Chondrocyte (in vitro differentiated cells): Measurements from ENCODE around the gene UBLCP1. TPM values are rescaled to one million over a fixed set of nuclear protein-coding genes. Genes with fewer than 3 reads are reported as not detected.
"Not testable (repeated sequence)": the region's sequence is repeated elsewhere in the genome, so short reads cannot be mapped to it uniquely, and the experiment has no call there.

ENCODE experiments used
- DNase-seq: peaks from one replicate; pipeline ENCODE4 v3.0.0; 2021; ENCODE audit warnings: mixed read lengths, low spot score
- H3K27ac Mint-ChIP-seq: one replicate; pipeline ENCODE4 v1.8.0; 2021; ENCODE audit warnings: mild to moderate bottlenecking, moderate library complexity, mixed read lengths; ENCODE audit not compliant: unreplicated experiment
- H3K27me3 Mint-ChIP-seq: 2 replicates; pipeline ENCODE4 v1.8.0; 2021; ENCODE audit warnings: low read depth, mixed read lengths
- H3K36me3 Mint-ChIP-seq: 2 replicates; pipeline ENCODE4 v1.8.0; 2021; ENCODE audit warnings: low read depth, mixed read lengths
- H3K4me1 Mint-ChIP-seq: 2 replicates; pipeline ENCODE4 v1.8.0; 2021; ENCODE audit warnings: low read depth, mild to moderate bottlenecking, mixed read lengths
- H3K4me3 Mint-ChIP-seq: one replicate; pipeline ENCODE4 v1.8.0; 2021; ENCODE audit warnings: mild to moderate bottlenecking, moderate library complexity, mixed read lengths; ENCODE audit not compliant: unreplicated experiment
- H3K9me3 Mint-ChIP-seq: 2 replicates; pipeline ENCODE4 v1.8.0; 2021; ENCODE audit warnings: low read depth, mixed read lengths
- CTCF ChIP-seq: fragments of 200-600 bp; sonication (generic); IDR thresholded peaks from 2 replicates; pipeline ENCODE4 v1.5.0; 2021; ENCODE audit warnings: antibody characterized with exemption, mild to moderate bottlenecking, moderate library complexity
- total RNA-seq: library from RNA; stranded (reverse); gene quantifications from 3 replicates; pipeline ENCODE4 v1.2.1, GENCODE V29; 2021

The UBLCP1 gene
- total RNA-seq, 1 donor from 2014 or later, result 33.2 TPM

GRCh38 chr5:159286420-159287035 is 23.4 kb downstream of the UBLCP1 start:
- H3K9me3 Mint-ChIP-seq, result peaks cover 3% of the 10 kb centered on the region
- no peaks in the 10 kb centered on the region for H3K4me1 Mint-ChIP-seq
- no peak overlapping the region for H3K4me3 Mint-ChIP-seq
- TF ChIP-seq CTCF, result peak; percentile 78
- H3K27ac Mint-ChIP-seq, result no peak overlapping the region
- H3K36me3 Mint-ChIP-seq, result peaks cover 7% of the 10 kb centered on the region
- H3K27me3 Mint-ChIP-seq, result no peaks in the 10 kb centered on the region
- no peak for DNase-seq

GRCh38 chr5:159290741-159291140 is 27.7 kb downstream of the UBLCP1 start:
- Mint-ChIP-seq H3K36me3 (peaks cover 2% of the 10 kb centered on the region), H3K4me1 (no peaks in the 10 kb centered on the region), H3K4me3 (no peak overlapping the region), H3K9me3 (peaks cover 3% of the 10 kb centered on the region), H3K27ac (no peak overlapping the region), H3K27me3 (no peaks in the 10 kb centered on the region)
- no peak for DNase-seq
- no peak for TF ChIP-seq CTCF

GRCh38 chr5:159294921-159295320 is 31.8 kb downstream of the UBLCP1 start:
- Mint-ChIP-seq H3K4me3 (no peak overlapping the region), H3K36me3 (peaks cover 9% of the 10 kb centered on the region), H3K9me3 (peaks cover 14% of the 10 kb centered on the region), H3K27ac (no peak overlapping the region), H3K4me1 (no peaks in the 10 kb centered on the region), H3K27me3 (peaks cover 7% of the 10 kb centered on the region)
- TF ChIP-seq CTCF, result no peak
- no peak for DNase-seq

GRCh38 chr5:159297300-159297699 is 34.2 kb downstream of the UBLCP1 start:
- H3K36me3 Mint-ChIP-seq, result peaks cover 10% of the 10 kb centered on the region
- H3K27me3 Mint-ChIP-seq, DNase-seq, H3K27ac Mint-ChIP-seq, H3K4me1 Mint-ChIP-seq, H3K4me3 Mint-ChIP-seq: not testable (repeated sequence)
- peaks cover 16% of the 10 kb centered on the region for H3K9me3 Mint-ChIP-seq

- H3K9me3 Mint-ChIP-seq, result peaks cover 26% of the 10 kb centered on the region
- no peak for TF ChIP-seq CTCF
- DNase-seq, result no peak
Observed at GRCh38 chr5:159301466-159301865, 38.4 kb downstream of the UBLCP1 start.

GRCh38 chr5:159301929-159302860 is 39.1 kb downstream of the UBLCP1 start:
- H3K27ac Mint-ChIP-seq, H3K4me1 Mint-ChIP-seq, H3K4me3 Mint-ChIP-seq, DNase-seq: not testable (repeated sequence)
- Mint-ChIP-seq H3K27me3 (peaks cover 24% of the 10 kb centered on the region), H3K9me3 (peaks cover 26% of the 10 kb centered on the region), H3K36me3 (peaks cover 16% of the 10 kb centered on the region)

More at GRCh38 chr5:159301466-159301865, 38.4 kb downstream of the UBLCP1 start:
- Mint-ChIP-seq H3K36me3 (peaks cover 16% of the 10 kb centered on the region), H3K27ac (no peak overlapping the region), H3K27me3 (peaks cover 21% of the 10 kb centered on the region), H3K4me1 (peaks cover 6% of the 10 kb centered on the region), H3K4me3 (no peak overlapping the region)
